Measurements from ENCODE around the gene BCL11A.

- TF ChIP-seq JUND (IDR thresholded peaks at IDR 0.05) (no peak), CTCF (IDR thresholded peaks at IDR 0.05; ENCODE audit: low read depth, low read length, missing input control) (no peak), RAD21 (IDR thresholded peaks at IDR 0.05) (no peak), TAF1 (conservative IDR thresholded peaks at IDR 0.05) (no peak), RXRA (IDR thresholded peaks at IDR 0.05) (no peak), MAX (IDR thresholded peaks at IDR 0.05) (no peak), REST (IDR thresholded peaks at IDR 0.05) (no peak), HNF4G (IDR thresholded peaks at IDR 0.05) (no peak)
Measured at GRCh38 chr2:60597346-60597745, 43.9 kb upstream of the BCL11A start.

Data from liver (tissue), 3 donors.